GM12878 (cell line): ENCODE measurements around the gene B4GALNT2. TPM values are rescaled to one million over a fixed set of nuclear protein-coding genes. Genes with fewer than 3 reads are reported as not detected.
"Not testable (repeated sequence)": the region's sequence is repeated elsewhere in the genome, so short reads cannot be mapped to it uniquely, and the experiment has no call there.

Experiments
- ATAC-seq: fragments of 200-7000 bp; cut with Tn5 transposase; 3 replicates; pipeline ENCODE4 v1.9.1; 2020; ENCODE audit warnings: mild to moderate bottlenecking, moderate library complexity
- Bru-seq: library from RNA; stranded (reverse); fragments of 400-500 nt; gene quantifications from one replicate; lab custom pipeline; 2021; lab: Mats Ljungman, UMichigan
- BruChase-seq, 2 experiments: library from RNA; stranded (reverse); fragments of 400-500 nt; gene quantifications; one replicate each; lab custom pipeline; 2021; lab: Mats Ljungman, UMichigan
- BruUV-seq: library from RNA; stranded (reverse); fragments of 400-500 nt; replicated peaks from 2 replicates; lab custom pipeline; 2021; lab: Mats Ljungman, UMichigan
- CTCF ChIA-PET: fragments of 300-600 bp; sonication (Branson Sonifier 250); formaldehyde crosslinking; extraction: SDS; loops from one replicate; lab custom pipeline; 2021; ENCODE audit warnings: inconsistent platforms; lab: Yijun Ruan, JAX
- POLR2A ChIA-PET: fragments of 350-600 bp; formaldehyde crosslinking; extraction: SDS; loops from one replicate; lab custom pipeline; 2021; ENCODE audit warnings: inconsistent platforms; lab: Charles Lee
- RAD21 ChIA-PET: fragments of 300-600 bp; sonication (Branson Sonifier 250); formaldehyde crosslinking; loops from one replicate; lab custom pipeline; 2023; ENCODE audit warnings: antibody characterized with exemption; ENCODE audit not compliant: unreplicated experiment; lab: Charles Lee
- SMC1A ChIA-PET: fragments of 300-600 bp; sonication (Branson Sonifier 250); formaldehyde crosslinking; loops from one replicate; lab custom pipeline; 2023; ENCODE audit not compliant: unreplicated experiment, uncharacterized antibody; lab: Charles Lee
- DNase-seq: peaks from one replicate; pipeline ENCODE4 v3.0.0-alpha.2; 2011; ENCODE audit warnings: low read depth, low spot score
- FAIRE-seq: peaks from 3 replicates; lab custom pipeline; 2011; peaks lifted over from hg19 to GRCh38; lab: Jason Lieb, UNC
- H2AFZ ChIP-seq: 2 replicates; pipeline ENCODE4 v1.6.0; 2011; ENCODE audit warnings: low read depth, low read length, control low read depth; ENCODE audit not compliant: control insufficient read depth
- H3K27ac ChIP-seq: 2 replicates; pipeline ENCODE4 v1.5.1; 2011; ENCODE audit warnings: control low read depth; ENCODE audit not compliant: control insufficient read depth, insufficient read depth
- H3K27me3 ChIP-seq, 2 experiments: replicated peaks in 1 of 2; 2 replicates each; pipeline versions ENCODE4 v1.6.0 to v1.6.1; 2011; ENCODE audit warnings: low read length in 1 of 2; ENCODE audit not compliant: control insufficient read depth in 2 of 2, insufficient read depth in 2 of 2
- H3K36me3 ChIP-seq, 2 experiments: 2 replicates each; pipeline ENCODE4 v1.5.1; 2011; ENCODE audit warnings: low read length in 1 of 2; ENCODE audit not compliant: control insufficient read depth in 2 of 2, insufficient read depth in 2 of 2
- H3K4me1 ChIP-seq: 2 replicates; pipeline ENCODE4 v1.6.1; 2011; ENCODE audit warnings: mild to moderate bottlenecking, low read length, moderate library complexity, mixed read lengths; ENCODE audit not compliant: control insufficient read depth, insufficient read depth
- H3K4me2 ChIP-seq: 2 replicates; pipeline ENCODE4 v1.6.0; 2011; ENCODE audit warnings: control low read depth; ENCODE audit not compliant: control insufficient read depth, insufficient read depth
- H3K4me3 ChIP-seq: fragments of 200-600 bp; sonication (generic); 2 replicates; pipeline ENCODE4 v1.5.1; 2016
- H3K79me2 ChIP-seq: 2 replicates; pipeline ENCODE4 v1.6.0; 2011; ENCODE audit warnings: low read length; ENCODE audit not compliant: control insufficient read depth, insufficient read depth
- H3K9ac ChIP-seq: 2 replicates; pipeline ENCODE4 v1.8.0; 2011; ENCODE audit warnings: low read length, control low read depth, mixed read lengths; ENCODE audit not compliant: control insufficient read depth, insufficient read depth
- H3K9me3 ChIP-seq: replicated peaks from 3 replicates; pipeline ENCODE4 v1.5.1; 2011; ENCODE audit warnings: mild to moderate bottlenecking, low read length; ENCODE audit not compliant: control insufficient read depth, insufficient read depth
- H4K20me1 ChIP-seq: 2 replicates; pipeline ENCODE4 v1.6.0; 2011; ENCODE audit not compliant: control insufficient read depth, insufficient read depth
- RELA ChIP-seq: fragments of 450-650 bp; IDR thresholded peaks from 2 replicates; pipeline ENCODE4 v1.8.0; 2014; ENCODE audit warnings: borderline replicate concordance; ENCODE audit not compliant: partially characterized antibody
- SUZ12 ChIP-seq: fragments of 200-600 bp; sonication (generic); IDR thresholded peaks from one replicate; pipeline ENCODE4 v1.6.1; 2018; ENCODE audit warnings: antibody characterized with exemption, mild to moderate bottlenecking; ENCODE audit not compliant: unreplicated experiment
- WGBS: methylation state at CpG from one replicate; pipeline ENCODE4 v1.1.6; 2016; ENCODE audit warnings: low lambda C conversion rate; ENCODE audit not compliant: insufficient replicate concordance, insufficient coverage; ENCODE audit errors: missing lambda C conversion rate; 5-methylcytosine and 5-hydroxymethylcytosine counted together
- in situ Hi-C: fragments of 300-500 bp; cut with MboI; formaldehyde crosslinking; loops from 9 replicates; pipeline ENCODE4 v1.14.3; 2018; ENCODE audit warnings: mixed read lengths
- intact Hi-C: fragments of 100-400 bp; cut with micrococcal nuclease; formaldehyde crosslinking; loops from one replicate; pipeline ENCODE4 v1.14.2; 2022; ENCODE audit not compliant: unreplicated experiment
- long read RNA-seq, 2 experiments: library from polyadenylated mRNA; unstranded; transcript quantifications; one replicate each; pipeline ENCODE4 v2.0.0, GENCODE V29; 2019 to 2020
- polyA minus RNA-seq, 3 experiments: library from RNA; depleted of rRNA, polyadenylated mRNA; stranded (reverse); fragments of >200 nt; gene quantifications; 2 replicates each; pipeline ENCODE4 v1.2.3, GENCODE V29; 2011
- polyA plus RNA-seq, 11 experiments: library from polyadenylated mRNA; depleted of rRNA in 4 of 11; unstranded in 6 of 11; stranded (reverse) in 5 of 11; fragments of >200 nt; fragmentation: Nextera tagmentation in 4 of 11; fragmentation: Illumina TruSeq in 1 of 11; extraction: Ambion mirVana in 4 of 11; extraction: Trizol in 1 of 11; gene quantifications; 1 replicate in 1 of 11; 2 replicates in 10 of 11; pipeline versions ENCODE4 v1.2.1 to v1.2.3, GENCODE V29; 2011 to 2016; ENCODE audit warnings: inconsistent platforms in 2 of 11, missing spikeins in 2 of 11, low read depth in 1 of 11
- total RNA-seq, 4 experiments: library from RNA; depleted of rRNA in 3 of 4; stranded (reverse); fragments of >200 nt in 3 of 4; fragmentation: Illumina TruSeq in 1 of 4; extraction: Trizol in 1 of 4; gene quantifications; 2 replicates each; pipeline versions ENCODE4 v1.2.1 to v1.2.3, GENCODE V29; 2013 to 2021

B4GALNT2 gene
- not detected in 2 replicates for total RNA-seq (2013; cell fraction: nucleolus; rRNA removed)
- total RNA-seq (2014; rRNA removed), result not detected in 2 replicates
- total RNA-seq (2014; rRNA removed; fragmentation: Illumina TruSeq; extraction: Trizol), result not detected in 2 replicates
- not detected in 2 replicates for total RNA-seq (2021)
- not detected for polyA plus RNA-seq (2011; ENCODE audit: low read depth)
- polyA plus RNA-seq (2011; rRNA removed), result not detected in 2 replicates
- polyA plus RNA-seq (2011; cell fraction: cytosol; rRNA removed), result not detected in 2 replicates
- polyA plus RNA-seq (2011; cell fraction: nucleus; rRNA removed), result not detected in 2 replicates
- not detected in 2 replicates for polyA plus RNA-seq (2012)
- not detected in 2 replicates for polyA plus RNA-seq (2014; fragmentation: Illumina TruSeq; extraction: Trizol)
- polyA plus RNA-seq (2014; fragmentation: Nextera tagmentation; extraction: Ambion mirVana), result not detected
- polyA plus RNA-seq (2014; rRNA removed), result not detected in 2 replicates
- polyA plus RNA-seq (2016; fragmentation: Nextera tagmentation; extraction: Ambion mirVana), result not detected
- not detected in 2 replicates for polyA minus RNA-seq (2011; rRNA and poly(A)+ RNA removed)
- polyA minus RNA-seq (2011; cell fraction: cytosol; rRNA and poly(A)+ RNA removed), result not detected in 2 replicates
- polyA minus RNA-seq (2011; cell fraction: nucleus; rRNA and poly(A)+ RNA removed), result not detected in 2 replicates
- Bru-seq, nascent RNA, result percentile 4 among the genes with signal in this experiment
- BruChase-seq, experiment 1, labeled RNA remaining after a 6-hour chase, result percentile 2 among the genes with signal in this experiment
- BruChase-seq, experiment 2, labeled RNA remaining after a 2-hour chase, result percentile 9 among the genes with signal in this experiment
- long read RNA-seq, experiment 1, result 0 reads
- long read RNA-seq, experiment 2, result 0 reads

- Histone ChIP-seq H3K9me3 (no peaks in the 10 kb centered on the region; the same call in 2 of the 3 replicates), H3K4me1 (no peaks in the 10 kb centered on the region), H3K27ac (no peak within 1 kb of the TSS), H3K79me2 (no peaks in the 10 kb centered on the region), H4K20me1 (no peaks in the 10 kb centered on the region), H3K27me3 (peaks cover 0 to 3% of the 10 kb centered on the region in 2 experiments; a peak in 3 of 4 replicates), H2AFZ (no peak within 1 kb of the TSS), H3K9ac (no peak within 1 kb of the TSS), H3K4me2 (no peak within 1 kb of the TSS), H3K4me3 (no peak within 1 kb of the TSS), H3K36me3 (no peaks in the 10 kb centered on the region)
- ATAC-seq (no peak), FAIRE-seq (no peak), DNase-seq (no peak)
- in situ Hi-C loops (no loop called here), intact Hi-C loops (no loop called here)
- ChIA-PET RAD21 (no interaction called here), SMC1A (no interaction called here), POLR2A (no interaction called here), CTCF (no interaction called here)
- TF ChIP-seq RELA (no peak), SUZ12 (peak; percentile 62)
- 41% methylated on average over 56 of the region's 65 CpGs for WGBS
- BruUV-seq, result no TSS peak
Measured at GRCh38 chr17:49132699-49133364, at the start of gene B4GALNT2. B4GALNT2 (plus strand) TSS chr17:49132769; CDS start chr17:49132793, 24 bp downstream.

GRCh38 chr17:49085046-49085445 is 47.5 kb upstream of the B4GALNT2 start:
- RAD21 ChIA-PET, SMC1A ChIA-PET: not testable (repeated sequence)

More at GRCh38 chr17:49085046-49085445, 47.5 kb upstream of the B4GALNT2 start:
- H3K27me3 ChIP-seq, H3K4me2 ChIP-seq, CTCF ChIA-PET, H3K36me3 ChIP-seq, FAIRE-seq, H3K27ac ChIP-seq, H4K20me1 ChIP-seq, H2AFZ ChIP-seq, BruUV-seq, H3K79me2 ChIP-seq, H3K9ac ChIP-seq, in situ Hi-C loops, DNase-seq, intact Hi-C loops, H3K4me1 ChIP-seq, H3K4me3 ChIP-seq, POLR2A ChIA-PET, H3K9me3 ChIP-seq, ATAC-seq: not testable (repeated sequence)
- WGBS, result 4% methylated on average over 2 of the region's 2 CpGs
